Measurements from ENCODE around the gene SLC22A3. TPM values are rescaled to one million over a fixed set of nuclear protein-coding genes. Genes with fewer than 3 reads are reported as not detected.

The SLC22A3 gene
- total RNA-seq, 1 experiment from 2014 or later, result 4.1 TPM

- H3K27ac Mint-ChIP-seq, result no peak overlapping the region
- POLR2A ChIA-PET, result interaction anchor here (0.6 kb wide), 1 partner anchor 59 kb away, joined by 3 read pairs; no protein-coding TSS in a partner anchor
- peaks cover 27% of the 10 kb centered on the region for H3K4me1 Mint-ChIP-seq
- TF ChIP-seq, protein P1, sequence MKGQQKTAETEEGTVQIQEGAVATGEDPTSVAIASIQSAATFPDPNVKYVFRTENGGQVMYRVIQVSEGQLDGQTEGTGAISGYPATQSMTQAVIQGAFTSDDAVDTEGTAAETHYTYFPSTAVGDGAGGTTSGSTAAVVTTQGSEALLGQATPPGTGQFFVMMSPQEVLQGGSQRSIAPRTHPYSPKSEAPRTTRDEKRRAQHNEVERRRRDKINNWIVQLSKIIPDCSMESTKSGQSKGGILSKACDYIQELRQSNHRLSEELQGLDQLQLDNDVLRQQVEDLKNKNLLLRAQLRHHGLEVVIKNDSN (CRISPR knock-in tag; IDR thresholded peaks at IDR 0.05), result no peak
- TF ChIP-seq, protein P2, sequence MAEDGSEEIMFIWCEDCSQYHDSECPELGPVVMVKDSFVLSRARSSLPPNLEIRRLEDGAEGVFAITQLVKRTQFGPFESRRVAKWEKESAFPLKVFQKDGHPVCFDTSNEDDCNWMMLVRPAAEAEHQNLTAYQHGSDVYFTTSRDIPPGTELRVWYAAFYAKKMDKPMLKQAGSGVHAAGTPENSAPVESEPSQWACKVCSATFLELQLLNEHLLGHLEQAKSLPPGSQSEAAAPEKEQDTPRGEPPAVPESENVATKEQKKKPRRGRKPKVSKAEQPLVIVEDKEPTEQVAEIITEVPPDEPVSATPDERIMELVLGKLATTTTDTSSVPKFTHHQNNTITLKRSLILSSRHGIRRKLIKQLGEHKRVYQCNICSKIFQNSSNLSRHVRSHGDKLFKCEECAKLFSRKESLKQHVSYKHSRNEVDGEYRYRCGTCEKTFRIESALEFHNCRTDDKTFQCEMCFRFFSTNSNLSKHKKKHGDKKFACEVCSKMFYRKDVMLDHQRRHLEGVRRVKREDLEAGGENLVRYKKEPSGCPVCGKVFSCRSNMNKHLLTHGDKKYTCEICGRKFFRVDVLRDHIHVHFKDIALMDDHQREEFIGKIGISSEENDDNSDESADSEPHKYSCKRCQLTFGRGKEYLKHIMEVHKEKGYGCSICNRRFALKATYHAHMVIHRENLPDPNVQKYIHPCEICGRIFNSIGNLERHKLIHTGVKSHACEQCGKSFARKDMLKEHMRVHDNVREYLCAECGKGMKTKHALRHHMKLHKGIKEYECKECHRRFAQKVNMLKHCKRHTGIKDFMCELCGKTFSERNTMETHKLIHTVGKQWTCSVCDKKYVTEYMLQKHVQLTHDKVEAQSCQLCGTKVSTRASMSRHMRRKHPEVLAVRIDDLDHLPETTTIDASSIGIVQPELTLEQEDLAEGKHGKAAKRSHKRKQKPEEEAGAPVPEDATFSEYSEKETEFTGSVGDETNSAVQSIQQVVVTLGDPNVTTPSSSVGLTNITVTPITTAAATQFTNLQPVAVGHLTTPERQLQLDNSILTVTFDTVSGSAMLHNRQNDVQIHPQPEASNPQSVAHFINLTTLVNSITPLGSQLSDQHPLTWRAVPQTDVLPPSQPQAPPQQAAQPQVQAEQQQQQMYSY (CRISPR knock-in tag; IDR thresholded peaks at IDR 0.05), result peak; percentile 46
- H3K27me3 Mint-ChIP-seq (ENCODE audit: low read depth), result peaks cover 3% of the 10 kb centered on the region; the same call in 1 of the 2 replicates
- H3K4me3 Mint-ChIP-seq, result no peak overlapping the region
- no peak for DNase-seq (ENCODE audit: low spot score)
- CTCF ChIA-PET, result interaction anchor here (1.0 to 1.6 kb wide), 3 partner anchors 78 to 155 kb away, joined by 3 to 7 read pairs (median 6); no protein-coding TSS in a partner anchor
- peaks cover 36% of the 10 kb centered on the region for H3K9me3 Mint-ChIP-seq
- ATAC-seq, result peak; percentile 63
- H3K36me3 Mint-ChIP-seq, result peaks cover 30% of the 10 kb centered on the region
Observed at GRCh38 chr6:160300076-160300695, 48.0 kb upstream of the SLC22A3 start.

DNA sequence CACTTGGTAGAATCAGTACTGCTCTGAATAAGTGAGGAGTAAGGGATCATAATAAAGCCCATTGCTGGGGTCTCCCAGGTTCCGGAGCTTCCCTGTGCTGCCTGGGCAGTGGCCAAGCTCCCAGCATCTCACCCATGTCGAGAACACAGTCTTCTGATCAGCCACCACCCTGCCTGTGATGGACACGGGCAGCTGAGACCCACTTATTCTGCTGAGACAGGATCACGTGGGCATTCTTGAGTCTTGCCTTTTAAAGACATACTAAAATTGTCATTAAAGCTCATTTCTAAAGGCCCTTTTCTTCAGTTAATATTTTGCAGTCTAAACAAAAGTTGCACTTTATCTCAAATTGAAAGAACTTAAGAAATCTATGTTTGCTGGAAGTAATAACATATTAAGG is 46.8 kb upstream of the SLC22A3 start:
- peaks cover 36% of the 10 kb centered on the region for H3K9me3 Mint-ChIP-seq
- CTCF ChIA-PET, result interaction anchor here (1.6 kb wide), 1 partner anchor 80 kb away, joined by 3 read pairs; no protein-coding TSS in a partner anchor
- TF ChIP-seq, protein P2 (CRISPR knock-in tag; IDR thresholded peaks at IDR 0.05), result no peak
- TF ChIP-seq, protein P3, sequence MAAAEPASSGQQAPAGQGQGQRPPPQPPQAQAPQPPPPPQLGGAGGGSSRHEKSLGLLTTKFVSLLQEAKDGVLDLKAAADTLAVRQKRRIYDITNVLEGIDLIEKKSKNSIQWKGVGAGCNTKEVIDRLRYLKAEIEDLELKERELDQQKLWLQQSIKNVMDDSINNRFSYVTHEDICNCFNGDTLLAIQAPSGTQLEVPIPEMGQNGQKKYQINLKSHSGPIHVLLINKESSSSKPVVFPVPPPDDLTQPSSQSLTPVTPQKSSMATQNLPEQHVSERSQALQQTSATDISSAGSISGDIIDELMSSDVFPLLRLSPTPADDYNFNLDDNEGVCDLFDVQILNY (CRISPR knock-in tag; IDR thresholded peaks at IDR 0.05), result no peak
- TF ChIP-seq CREM (CRISPR knock-in tag; IDR thresholded peaks at IDR 0.05) (no peak), ZNF138 (CRISPR knock-in tag; conservative IDR thresholded peaks at IDR 0.05) (no peak), ZSCAN18 (CRISPR knock-in tag; IDR thresholded peaks at IDR 0.05) (no peak), NFE2L1 (CRISPR knock-in tag; IDR thresholded peaks at IDR 0.05) (no peak), ZNF121 (CRISPR knock-in tag; IDR thresholded peaks at IDR 0.05) (no peak), EMX1 (CRISPR knock-in tag; IDR thresholded peaks at IDR 0.05) (no peak), ZNF232 (CRISPR knock-in tag; IDR thresholded peaks at IDR 0.05) (no peak), ZNF263 (CRISPR knock-in tag; IDR thresholded peaks at IDR 0.05; ENCODE audit: low read depth) (no peak), OVOL2 (CRISPR knock-in tag; IDR thresholded peaks at IDR 0.05; ENCODE audit: borderline replicate concordance) (no peak)
- TF ChIP-seq, protein P4, sequence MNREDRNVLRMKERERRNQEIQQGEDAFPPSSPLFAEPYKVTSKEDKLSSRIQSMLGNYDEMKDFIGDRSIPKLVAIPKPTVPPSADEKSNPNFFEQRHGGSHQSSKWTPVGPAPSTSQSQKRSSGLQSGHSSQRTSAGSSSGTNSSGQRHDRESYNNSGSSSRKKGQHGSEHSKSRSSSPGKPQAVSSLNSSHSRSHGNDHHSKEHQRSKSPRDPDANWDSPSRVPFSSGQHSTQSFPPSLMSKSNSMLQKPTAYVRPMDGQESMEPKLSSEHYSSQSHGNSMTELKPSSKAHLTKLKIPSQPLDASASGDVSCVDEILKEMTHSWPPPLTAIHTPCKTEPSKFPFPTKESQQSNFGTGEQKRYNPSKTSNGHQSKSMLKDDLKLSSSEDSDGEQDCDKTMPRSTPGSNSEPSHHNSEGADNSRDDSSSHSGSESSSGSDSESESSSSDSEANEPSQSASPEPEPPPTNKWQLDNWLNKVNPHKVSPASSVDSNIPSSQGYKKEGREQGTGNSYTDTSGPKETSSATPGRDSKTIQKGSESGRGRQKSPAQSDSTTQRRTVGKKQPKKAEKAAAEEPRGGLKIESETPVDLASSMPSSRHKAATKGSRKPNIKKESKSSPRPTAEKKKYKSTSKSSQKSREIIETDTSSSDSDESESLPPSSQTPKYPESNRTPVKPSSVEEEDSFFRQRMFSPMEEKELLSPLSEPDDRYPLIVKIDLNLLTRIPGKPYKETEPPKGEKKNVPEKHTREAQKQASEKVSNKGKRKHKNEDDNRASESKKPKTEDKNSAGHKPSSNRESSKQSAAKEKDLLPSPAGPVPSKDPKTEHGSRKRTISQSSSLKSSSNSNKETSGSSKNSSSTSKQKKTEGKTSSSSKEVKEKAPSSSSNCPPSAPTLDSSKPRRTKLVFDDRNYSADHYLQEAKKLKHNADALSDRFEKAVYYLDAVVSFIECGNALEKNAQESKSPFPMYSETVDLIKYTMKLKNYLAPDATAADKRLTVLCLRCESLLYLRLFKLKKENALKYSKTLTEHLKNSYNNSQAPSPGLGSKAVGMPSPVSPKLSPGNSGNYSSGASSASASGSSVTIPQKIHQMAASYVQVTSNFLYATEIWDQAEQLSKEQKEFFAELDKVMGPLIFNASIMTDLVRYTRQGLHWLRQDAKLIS (CRISPR knock-in tag; IDR thresholded peaks at IDR 0.05; ENCODE audit: borderline replicate concordance), result no peak
- TF ChIP-seq, protein P5, sequence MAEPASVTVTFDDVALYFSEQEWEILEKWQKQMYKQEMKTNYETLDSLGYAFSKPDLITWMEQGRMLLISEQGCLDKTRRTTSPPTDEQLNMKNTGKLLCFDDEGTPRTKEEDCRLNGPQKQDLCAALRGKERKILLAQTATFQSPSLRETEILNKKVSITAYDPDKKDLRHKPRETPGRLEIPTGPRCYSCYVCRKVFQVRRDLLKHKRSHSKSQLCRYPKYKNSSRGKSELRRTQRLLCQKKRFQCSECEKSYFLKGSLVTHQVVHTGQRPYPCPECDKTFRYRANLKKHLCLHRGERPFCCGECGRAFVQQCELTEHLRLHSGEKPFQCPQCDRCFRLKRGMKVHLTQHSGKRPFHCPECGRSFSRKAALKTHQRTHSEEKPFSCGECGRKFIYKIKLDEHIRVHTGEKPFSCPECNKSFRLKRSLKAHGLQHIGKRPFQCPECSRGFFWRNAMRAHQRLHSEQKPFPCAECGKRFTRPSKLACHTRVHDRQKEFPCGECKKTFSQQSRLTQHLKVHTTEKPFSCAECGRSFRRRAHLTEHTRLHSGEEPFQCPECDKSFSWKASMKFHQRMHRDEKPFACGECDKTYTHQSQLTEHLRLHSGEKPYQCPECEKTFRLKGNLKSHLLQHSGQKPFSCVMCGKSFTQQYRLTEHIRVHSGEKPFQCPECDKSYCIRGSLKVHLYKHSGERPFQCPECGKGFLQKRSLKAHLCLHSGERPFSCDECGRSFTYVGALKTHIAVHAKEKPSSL (CRISPR knock-in tag; conservative IDR thresholded peaks at IDR 0.05), result no peak

More for the DNA sequence above, 46.8 kb upstream of the SLC22A3 start:
- peaks cover 3% of the 10 kb centered on the region; the same call in 1 of the 2 replicates for H3K27me3 Mint-ChIP-seq (ENCODE audit: low read depth)
- POLR2A ChIA-PET, result no interaction called here
- no peak for ATAC-seq
- peaks cover 27% of the 10 kb centered on the region for H3K4me1 Mint-ChIP-seq
- DNase-seq (ENCODE audit: low spot score), result no peak
- no peak overlapping the region for H3K27ac Mint-ChIP-seq
- peaks cover 30% of the 10 kb centered on the region for H3K36me3 Mint-ChIP-seq
- H3K4me3 Mint-ChIP-seq, result no peak overlapping the region

Data from WTC11 (cell line).